Ammon's horn (tissue), 1 donor: Measurements from ENCODE around the gene DGLUCY.
"Not testable (repeated sequence)": the region's sequence is repeated elsewhere in the genome, so short reads cannot be mapped to it uniquely, and the experiment has no call there.

Experiments used
- DNase-seq: peaks from one replicate; pipeline ENCODE4 v3.0.0-alpha.2; 2016; ENCODE audit warnings: low spot score

Gene DGLUCY

GRCh38 chr14:91257328-91258010 is 143.6 kb downstream of the DGLUCY start:
- DNase-seq: peak; percentile 30

GRCh38 chr14:91258011-91258618 is 144.2 kb downstream of the DGLUCY start:
- DNase-seq: peak; percentile 21

- DNase-seq: no peak
These were observed 145.0 kb downstream of the DGLUCY start for GRCh38 chr14:91258876-91259275.

GRCh38 chr14:91261115-91261514 is 147.2 kb downstream of the DGLUCY start:
- no peak for DNase-seq

- DNase-seq: no peak
These were observed 148.2 kb downstream of the DGLUCY start for GRCh38 chr14:91261986-91262549.

GRCh38 chr14:91263329-91263728 is 149.5 kb downstream of the DGLUCY start:
- no peak for DNase-seq

GRCh38 chr14:91264151-91265150 is 150.6 kb downstream of the DGLUCY start:
- DNase-seq: no peak

- DNase-seq: no peak
These were observed 151.5 kb downstream of the DGLUCY start for GRCh38 chr14:91265404-91265803.

GRCh38 chr14:91266276-91266675 is 152.4 kb downstream of the DGLUCY start:
- DNase-seq: not testable (repeated sequence)

GRCh38 chr14:91267965-91268437 is 154.1 kb downstream of the DGLUCY start:
- DNase-seq: no peak

GRCh38 chr14:91269076-91269991 is 155.5 kb downstream of the DGLUCY start:
- peak; percentile 32 for DNase-seq

- DNase-seq: no peak
These were observed 156.3 kb downstream of the DGLUCY start for GRCh38 chr14:91270188-91270587.

- no peak for DNase-seq
These were observed 156.7 kb downstream of the DGLUCY start for GRCh38 chr14:91270619-91271018.

- DNase-seq: no peak
These were observed 157.8 kb downstream of the DGLUCY start for GRCh38 chr14:91271639-91272038.

GRCh38 chr14:91272341-91273272 is 158.7 kb downstream of the DGLUCY start:
- DNase-seq: no peak

GRCh38 chr14:91273273-91273884 is 159.5 kb downstream of the DGLUCY start:
- DNase-seq: no peak

GRCh38 chr14:91273885-91274273 is 160.0 kb downstream of the DGLUCY start:
- no peak for DNase-seq

- DNase-seq: no peak
These were observed 160.9 kb downstream of the DGLUCY start for GRCh38 chr14:91274796-91275195.
